ENCODE measurements around the gene CAMTA1.

CAMTA1 gene

DNA sequence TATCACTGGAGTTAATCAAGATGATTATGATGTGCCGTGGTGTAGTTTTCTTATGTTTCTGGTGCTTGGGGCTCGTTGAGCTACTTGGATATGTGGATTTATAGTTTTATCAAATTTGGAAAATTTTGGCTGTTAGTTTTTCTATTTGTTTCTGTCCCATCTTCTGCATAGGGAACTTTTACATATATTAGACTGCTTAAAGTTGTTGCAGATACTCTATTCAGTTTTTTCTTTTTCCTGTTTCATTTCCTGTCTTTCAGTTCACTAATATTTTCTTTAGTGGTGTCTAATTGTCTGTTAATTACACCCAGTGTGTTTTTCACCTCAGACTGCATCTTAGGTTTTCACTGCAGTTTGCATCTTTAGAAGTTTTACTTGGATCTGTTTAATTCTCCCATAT, 247.7 kb downstream of the CAMTA1 start:
- H3K4me3 ChIP-seq (ENCODE audit: low read length): no peak overlapping the region
- H3K27ac ChIP-seq (ENCODE audit: low read depth, low read length): no peak overlapping the region
- H3K36me3 ChIP-seq (ENCODE audit: insufficient read depth, low read length): no peaks in the 10 kb centered on the region
- H3K9me3 ChIP-seq (ENCODE audit: insufficient read depth, low read depth, low read length): peaks cover 12% of the 10 kb centered on the region; the same call in 1 of the 2 replicates
- no peaks in the 10 kb centered on the region for H3K4me1 ChIP-seq (ENCODE audit: insufficient read depth, low read length)
- 80% methylated on average over 2 of the region's 2 CpGs for WGBS
- no peak overlapping the region for H3K9ac ChIP-seq (ENCODE audit: low read depth, low read length)
- no peaks in the 10 kb centered on the region for H3K27me3 ChIP-seq (ENCODE audit: insufficient read depth, low read length)

GRCh38 chr1:7036386-7036785, 251.1 kb downstream of the CAMTA1 start:
- no peaks in the 10 kb centered on the region for H3K4me1 ChIP-seq (ENCODE audit: insufficient read depth, low read length)
- WGBS: 95% methylated on average over 8 of the region's 8 CpGs
- no peaks in the 10 kb centered on the region for H3K27me3 ChIP-seq (ENCODE audit: insufficient read depth, low read length)
- H3K36me3 ChIP-seq (ENCODE audit: insufficient read depth, low read length): no peaks in the 10 kb centered on the region
- no peak overlapping the region for H3K9ac ChIP-seq (ENCODE audit: low read depth, low read length)
- no peak overlapping the region for H3K4me3 ChIP-seq (ENCODE audit: low read length)
- H3K27ac ChIP-seq (ENCODE audit: low read depth, low read length): no peak overlapping the region
- H3K9me3 ChIP-seq (ENCODE audit: insufficient read depth, low read depth, low read length): peaks cover 10% of the 10 kb centered on the region; the same call in 1 of the 2 replicates

- H3K4me1 ChIP-seq (ENCODE audit: insufficient read depth, low read length): peaks cover 14% of the 10 kb centered on the region
- no peaks in the 10 kb centered on the region for H3K27me3 ChIP-seq (ENCODE audit: insufficient read depth, low read length)
- H3K27ac ChIP-seq (ENCODE audit: low read depth, low read length): no peak overlapping the region
- WGBS: 94% methylated on average over 8 of the region's 8 CpGs
- no peaks in the 10 kb centered on the region for H3K36me3 ChIP-seq (ENCODE audit: insufficient read depth, low read length)
- no peaks in the 10 kb centered on the region for H3K9me3 ChIP-seq (ENCODE audit: insufficient read depth, low read depth, low read length)
- H3K4me3 ChIP-seq (ENCODE audit: low read length): no peak overlapping the region
- no peak overlapping the region for H3K9ac ChIP-seq (ENCODE audit: low read depth, low read length)
These were observed 254.5 kb downstream of the CAMTA1 start for GRCh38 chr1:7039590-7040220.

GRCh38 chr1:7040969-7041695, 255.9 kb downstream of the CAMTA1 start:
- H3K9ac ChIP-seq (ENCODE audit: low read depth, low read length): no peak overlapping the region
- H3K36me3 ChIP-seq (ENCODE audit: insufficient read depth, low read length): no peaks in the 10 kb centered on the region
- 94% methylated on average over 16 of the region's 16 CpGs for WGBS
- peaks cover 14% of the 10 kb centered on the region for H3K4me1 ChIP-seq (ENCODE audit: insufficient read depth, low read length)
- no peaks in the 10 kb centered on the region for H3K27me3 ChIP-seq (ENCODE audit: insufficient read depth, low read length)
- no peak overlapping the region for H3K4me3 ChIP-seq (ENCODE audit: low read length)
- no peak overlapping the region for H3K27ac ChIP-seq (ENCODE audit: low read depth, low read length)
- H3K9me3 ChIP-seq (ENCODE audit: insufficient read depth, low read depth, low read length): no peaks in the 10 kb centered on the region

GRCh38 chr1:7042322-7043190, 257.3 kb downstream of the CAMTA1 start:
- no peaks in the 10 kb centered on the region for H3K27me3 ChIP-seq (ENCODE audit: insufficient read depth, low read length)
- no peak overlapping the region for H3K27ac ChIP-seq (ENCODE audit: low read depth, low read length)
- no peaks in the 10 kb centered on the region for H3K36me3 ChIP-seq (ENCODE audit: insufficient read depth, low read length)
- no peak overlapping the region for H3K4me3 ChIP-seq (ENCODE audit: low read length)
- WGBS: 73% methylated on average over 17 of the region's 17 CpGs
- H3K9ac ChIP-seq (ENCODE audit: low read depth, low read length): no peak overlapping the region
- H3K4me1 ChIP-seq (ENCODE audit: insufficient read depth, low read length): peaks cover 14% of the 10 kb centered on the region
- H3K9me3 ChIP-seq (ENCODE audit: insufficient read depth, low read depth, low read length): no peaks in the 10 kb centered on the region

- H3K27me3 ChIP-seq (ENCODE audit: insufficient read depth, low read length): no peaks in the 10 kb centered on the region
- H3K36me3 ChIP-seq (ENCODE audit: insufficient read depth, low read length): no peaks in the 10 kb centered on the region
- H3K9ac ChIP-seq (ENCODE audit: low read depth, low read length): no peak overlapping the region; the same call in 1 of the 2 replicates
- H3K9me3 ChIP-seq (ENCODE audit: insufficient read depth, low read depth, low read length): no peaks in the 10 kb centered on the region
- 85% methylated on average over 6 of the region's 6 CpGs for WGBS
- H3K4me3 ChIP-seq (ENCODE audit: low read length): no peak overlapping the region
- peaks cover 14% of the 10 kb centered on the region for H3K4me1 ChIP-seq (ENCODE audit: insufficient read depth, low read length)
- H3K27ac ChIP-seq (ENCODE audit: low read depth, low read length): no peak overlapping the region
These were observed 257.9 kb downstream of the CAMTA1 start for GRCh38 chr1:7043191-7043549.

DNA sequence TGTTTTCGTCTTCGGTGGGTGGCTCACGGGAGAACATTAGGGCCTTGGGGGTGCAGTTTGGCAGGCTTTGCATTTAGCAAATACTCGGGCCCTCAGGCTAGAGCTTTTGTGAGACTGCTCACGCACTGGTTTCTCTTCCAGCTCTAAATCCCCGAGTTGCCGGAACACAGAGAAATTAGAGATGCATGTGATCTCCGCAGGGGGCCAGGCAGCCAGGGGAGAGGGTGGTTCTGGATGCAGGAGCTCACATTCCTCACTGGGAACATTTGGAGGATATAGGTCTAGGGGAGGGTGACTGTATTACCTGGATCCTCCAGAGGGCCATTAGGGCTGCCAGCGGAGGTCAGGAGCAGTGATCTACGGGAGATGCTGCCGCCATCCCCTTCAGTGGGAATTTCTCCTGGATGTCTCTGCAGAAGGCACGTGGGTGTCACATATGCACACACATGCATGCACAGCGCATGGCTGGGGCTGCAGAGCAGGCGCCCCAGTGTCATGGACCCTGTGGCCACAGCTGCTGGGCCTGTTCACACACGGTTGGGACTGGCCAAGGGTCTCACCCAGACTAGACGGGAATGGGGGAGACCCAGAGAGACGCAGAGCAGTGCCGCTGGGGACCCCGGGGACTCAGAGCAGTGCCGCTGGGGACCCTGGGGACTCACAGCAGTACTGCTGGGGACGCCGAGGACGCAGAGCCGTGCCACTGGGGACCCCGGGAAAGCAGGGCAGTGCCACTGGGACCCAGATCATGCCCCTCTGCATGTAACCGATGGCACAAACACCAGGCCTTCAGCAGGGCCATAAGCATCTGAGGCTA, 258.7 kb downstream of the CAMTA1 start:
- no peaks in the 10 kb centered on the region for H3K9me3 ChIP-seq (ENCODE audit: insufficient read depth, low read depth, low read length)
- H3K4me3 ChIP-seq (ENCODE audit: low read length): no peak overlapping the region
- no peaks in the 10 kb centered on the region for H3K27me3 ChIP-seq (ENCODE audit: insufficient read depth, low read length)
- H3K27ac ChIP-seq (ENCODE audit: low read depth, low read length): no peak overlapping the region; the same call in 1 of the 2 replicates
- peaks cover 14% of the 10 kb centered on the region for H3K4me1 ChIP-seq (ENCODE audit: insufficient read depth, low read length)
- 84% methylated on average over 26 of the region's 26 CpGs for WGBS
- H3K9ac ChIP-seq (ENCODE audit: low read depth, low read length): no peak overlapping the region
- H3K36me3 ChIP-seq (ENCODE audit: insufficient read depth, low read length): no peaks in the 10 kb centered on the region

DNA sequence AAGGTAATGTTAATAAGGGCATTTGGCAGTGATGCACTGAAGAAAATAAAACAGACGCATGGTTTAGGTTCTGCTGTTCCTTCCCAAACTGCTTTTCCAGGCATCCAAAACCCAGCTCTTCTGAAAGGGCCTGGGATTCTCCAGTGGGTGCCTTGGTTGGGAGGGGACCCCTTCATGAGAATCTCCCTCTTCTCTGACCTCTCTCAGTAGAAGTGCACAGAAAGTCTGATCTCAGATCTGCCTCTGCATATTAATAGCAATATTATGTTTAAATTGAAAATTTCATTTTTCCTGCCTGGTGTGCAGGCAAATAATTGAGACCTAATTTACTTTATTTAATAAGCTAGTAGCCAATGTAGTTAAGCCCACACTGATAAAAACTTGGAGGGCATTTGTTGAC, 260.6 kb downstream of the CAMTA1 start:
- Histone ChIP-seq H3K4me1 (ENCODE audit: insufficient read depth, low read length) (peaks cover 14% of the 10 kb centered on the region), H3K9me3 (ENCODE audit: insufficient read depth, low read depth, low read length) (no peaks in the 10 kb centered on the region), H3K27ac (ENCODE audit: low read depth, low read length) (no peak overlapping the region), H3K27me3 (ENCODE audit: insufficient read depth, low read length) (no peaks in the 10 kb centered on the region), H3K4me3 (ENCODE audit: low read length) (no peak overlapping the region), H3K36me3 (ENCODE audit: insufficient read depth, low read length) (no peaks in the 10 kb centered on the region), H3K9ac (ENCODE audit: low read depth, low read length) (no peak overlapping the region)
- WGBS: 82% methylated on average over 1 of the region's 1 CpG

DNA sequence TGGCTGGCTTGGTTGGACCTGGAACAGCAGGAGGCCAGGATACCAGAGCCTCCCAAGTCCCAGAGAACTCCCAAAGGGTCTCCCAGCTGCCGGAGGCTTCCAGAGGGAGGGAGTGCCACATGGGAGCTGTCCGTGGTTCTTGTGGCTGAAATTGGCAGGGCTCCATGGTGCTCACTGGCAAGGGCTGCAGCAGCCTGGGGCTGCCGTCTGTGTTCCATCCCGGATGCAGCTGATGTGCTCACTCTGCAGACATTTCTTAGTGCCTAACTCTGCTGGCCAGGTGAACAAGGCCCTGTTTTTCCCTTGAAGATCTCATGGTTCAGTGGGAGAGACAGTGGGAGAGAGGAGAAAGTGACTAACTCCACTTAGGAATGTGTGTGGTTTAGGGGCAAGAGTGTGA, 261.1 kb downstream of the CAMTA1 start:
- no peak overlapping the region for H3K27ac ChIP-seq (ENCODE audit: low read depth, low read length)
- H3K9ac ChIP-seq (ENCODE audit: low read depth, low read length): no peak overlapping the region
- no peak overlapping the region for H3K4me3 ChIP-seq (ENCODE audit: low read length)
- peaks cover 14% of the 10 kb centered on the region for H3K4me1 ChIP-seq (ENCODE audit: insufficient read depth, low read length)
- no peaks in the 10 kb centered on the region for H3K27me3 ChIP-seq (ENCODE audit: insufficient read depth, low read length)
- no peaks in the 10 kb centered on the region for H3K9me3 ChIP-seq (ENCODE audit: insufficient read depth, low read depth, low read length)
- no peaks in the 10 kb centered on the region for H3K36me3 ChIP-seq (ENCODE audit: insufficient read depth, low read length)
- WGBS: 36% methylated on average over 4 of the region's 4 CpGs

- Histone ChIP-seq H3K36me3 (ENCODE audit: insufficient read depth, low read length) (no peaks in the 10 kb centered on the region), H3K9ac (ENCODE audit: low read depth, low read length) (no peak overlapping the region)
- 94% methylated on average over 1 of the region's 1 CpG for WGBS
These were observed 261.6 kb downstream of the CAMTA1 start for GRCh38 chr1:7046891-7047290.

More at GRCh38 chr1:7046891-7047290, 261.6 kb downstream of the CAMTA1 start:
- Histone ChIP-seq H3K4me3 (ENCODE audit: low read length) (no peak overlapping the region), H3K4me1 (ENCODE audit: insufficient read depth, low read length) (peaks cover 14% of the 10 kb centered on the region), H3K9me3 (ENCODE audit: insufficient read depth, low read depth, low read length) (no peaks in the 10 kb centered on the region), H3K27ac (ENCODE audit: low read depth, low read length) (no peak overlapping the region), H3K27me3 (ENCODE audit: insufficient read depth, low read length) (no peaks in the 10 kb centered on the region)
